ENCODE measurements around the gene SHISA9. TPM values are rescaled to one million over a fixed set of nuclear protein-coding genes. Genes with fewer than 3 reads are reported as not detected.
A peak's percentile ranks its signal among the peaks of the same experiment; 100 is the strongest.

The SHISA9 gene
- total RNA-seq, 1 donor from 2014 or later = 96.6 TPM

- Mint-ChIP-seq H3K4me3 (ENCODE audit: unreplicated experiment) (no peak overlapping the region), H3K4me1 (ENCODE audit: low read depth, unreplicated experiment) (peaks cover 8% of the 10 kb centered on the region), H3K36me3 (ENCODE audit: unreplicated experiment) (peaks cover 5% of the 10 kb centered on the region), H3K27ac (ENCODE audit: unreplicated experiment) (no peak overlapping the region), H3K9me3 (ENCODE audit: unreplicated experiment) (peaks cover 3% of the 10 kb centered on the region), H3K27me3 (ENCODE audit: unreplicated experiment) (no peaks in the 10 kb centered on the region)
- no peak for DNase-seq
- TF ChIP-seq CTCF (IDR thresholded peaks at IDR 0.05; ENCODE audit: partially characterized antibody, unreplicated experiment) = no peak
Observed at GRCh38 chr16:12999368-12999767, 98.0 kb downstream of the SHISA9 start.

GRCh38 chr16:13005721-13006247 is 104.4 kb downstream of the SHISA9 start:
- H3K4me1 Mint-ChIP-seq (ENCODE audit: low read depth, unreplicated experiment) = peaks cover 10% of the 10 kb centered on the region
- TF ChIP-seq CTCF (IDR thresholded peaks at IDR 0.05; ENCODE audit: partially characterized antibody, unreplicated experiment) = no peak
- DNase-seq = no peak
- H3K36me3 Mint-ChIP-seq (ENCODE audit: unreplicated experiment) = no peaks in the 10 kb centered on the region
- peaks cover 4% of the 10 kb centered on the region for H3K27me3 Mint-ChIP-seq (ENCODE audit: unreplicated experiment)
- H3K9me3 Mint-ChIP-seq (ENCODE audit: unreplicated experiment) = peaks cover 3% of the 10 kb centered on the region
- H3K4me3 Mint-ChIP-seq (ENCODE audit: unreplicated experiment) = no peak overlapping the region
- H3K27ac Mint-ChIP-seq (ENCODE audit: unreplicated experiment) = no peak overlapping the region

- peak; percentile 32 for DNase-seq
- Mint-ChIP-seq H3K9me3 (ENCODE audit: unreplicated experiment) (no peaks in the 10 kb centered on the region), H3K27me3 (ENCODE audit: unreplicated experiment) (peaks cover 6% of the 10 kb centered on the region), H3K4me1 (ENCODE audit: low read depth, unreplicated experiment) (peaks cover 14% of the 10 kb centered on the region), H3K36me3 (ENCODE audit: unreplicated experiment) (no peaks in the 10 kb centered on the region), H3K27ac (ENCODE audit: unreplicated experiment) (no peak overlapping the region), H3K4me3 (ENCODE audit: unreplicated experiment) (peak overlapping the region; percentile 49)
- no peak for TF ChIP-seq CTCF (IDR thresholded peaks at IDR 0.05; ENCODE audit: partially characterized antibody, unreplicated experiment)
Observed at GRCh38 chr16:13012601-13013000, 111.2 kb downstream of the SHISA9 start.

- no peak for TF ChIP-seq CTCF (IDR thresholded peaks at IDR 0.05; ENCODE audit: partially characterized antibody, unreplicated experiment)
- H3K27ac Mint-ChIP-seq (ENCODE audit: unreplicated experiment) = no peak overlapping the region
- H3K4me3 Mint-ChIP-seq (ENCODE audit: unreplicated experiment) = peak overlapping the region; percentile 49
- no peaks in the 10 kb centered on the region for H3K36me3 Mint-ChIP-seq (ENCODE audit: unreplicated experiment)
- H3K4me1 Mint-ChIP-seq (ENCODE audit: low read depth, unreplicated experiment) = peaks cover 13% of the 10 kb centered on the region
- H3K27me3 Mint-ChIP-seq (ENCODE audit: unreplicated experiment) = peaks cover 6% of the 10 kb centered on the region
- no peak for DNase-seq
- H3K9me3 Mint-ChIP-seq (ENCODE audit: unreplicated experiment) = no peaks in the 10 kb centered on the region
Observed at GRCh38 chr16:13013043-13013442, 111.6 kb downstream of the SHISA9 start.

GRCh38 chr16:13014476-13014875 is 113.1 kb downstream of the SHISA9 start:
- no peak for DNase-seq
- H3K27me3 Mint-ChIP-seq (ENCODE audit: unreplicated experiment) = peaks cover 3% of the 10 kb centered on the region
- H3K4me3 Mint-ChIP-seq (ENCODE audit: unreplicated experiment) = no peak overlapping the region
- H3K4me1 Mint-ChIP-seq (ENCODE audit: low read depth, unreplicated experiment) = peaks cover 16% of the 10 kb centered on the region
- no peaks in the 10 kb centered on the region for H3K36me3 Mint-ChIP-seq (ENCODE audit: unreplicated experiment)
- no peaks in the 10 kb centered on the region for H3K9me3 Mint-ChIP-seq (ENCODE audit: unreplicated experiment)
- TF ChIP-seq CTCF (IDR thresholded peaks at IDR 0.05; ENCODE audit: partially characterized antibody, unreplicated experiment) = no peak
- no peak overlapping the region for H3K27ac Mint-ChIP-seq (ENCODE audit: unreplicated experiment)

Data from glutamatergic neuron (in vitro differentiated cells).